Adrenal gland (tissue), 19 donors: ENCODE data around the gene PITHD1. TPM values are rescaled to one million over a fixed set of nuclear protein-coding genes. Genes with fewer than 3 reads are reported as not detected.
A peak's percentile ranks its signal among the peaks of the same experiment; 100 is the strongest.
"Not testable (repeated sequence)": the region's sequence is repeated elsewhere in the genome, so short reads cannot be mapped to it uniquely, and the experiment has no call there.

Source experiments
- DNase-seq, 7 donors: peaks; one replicate each; pipeline ENCODE4 v3.0.0-alpha.2; 2019 to 2020
- H3K27ac ChIP-seq, 5 donors: fragments of 200-600 bp; sonication (generic) in 4 of 5; 1 replicate in 3 of 5; 2 replicates in 2 of 5; pipeline versions ENCODE4 v1.5.1 to v1.8.0; 2016 to 2020; ENCODE audit warnings: mild to moderate bottlenecking in 1 of 5
- H3K27me3 ChIP-seq: fragments of 200-600 bp; 2 replicates; pipeline ENCODE4 v1.8.0; 2021
- H3K36me3 ChIP-seq, 2 donors: fragments of 200-600 bp; replicated peaks in 1 of 2; 1 replicate in 1 of 2; 2 replicates in 1 of 2; pipeline versions ENCODE4 v1.5.1 to v1.8.0; 2018 to 2022
- H3K4me1 ChIP-seq, 2 donors: fragments of 200-600 bp; replicated peaks in 1 of 2; 1 replicate in 1 of 2; 2 replicates in 1 of 2; pipeline versions ENCODE4 v1.5.1 to v1.8.0; 2018 to 2021
- H3K4me3 ChIP-seq, 4 donors: fragments of 200-600 bp; sonication (generic) in 3 of 4; one replicate each; pipeline ENCODE4 v1.5.1; 2016 to 2018
- H3K9me3 ChIP-seq, 3 donors: fragments of 200-600 bp; sonication (generic) in 1 of 3; replicated peaks in 1 of 3; 1 replicate in 2 of 3; 2 replicates in 1 of 3; pipeline versions ENCODE4 v1.5.1 to v1.8.0; 2016 to 2021
- CTCF ChIP-seq, 6 experiments: fragments of 450-650 bp in 4 of 6; fragments of 200-600 bp in 2 of 6; sonication (generic) in 1 of 6; IDR thresholded peaks; 1 replicate in 5 of 6; 2 replicates in 1 of 6; pipeline versions ENCODE4 v1.5.1 to v1.8.0; 2016 to 2021; ENCODE audit warnings: antibody characterized with exemption in 6 of 6, mild to moderate bottlenecking in 2 of 6, moderate library complexity in 1 of 6
- POLR2A ChIP-seq, 2 donors: fragments of 450-650 bp; IDR thresholded peaks; one replicate each; pipeline ENCODE4 v1.6.1; 2017; ENCODE audit warnings: antibody characterized with exemption in 2 of 2, mild to moderate bottlenecking in 2 of 2, moderate library complexity in 1 of 2
- WGBS, 4 donors: extraction: QIAGEN DNeasy Blood & Tissue Kit in 2 of 4; methylation state at CpG; one replicate each; pipeline versions ENCODE4 v1.1.5 to v1.1.7; 2013 to 2017; 5-methylcytosine and 5-hydroxymethylcytosine counted together
- intact Hi-C, 2 donors: fragments of 100-400 bp; cut with DNase I; formaldehyde crosslinking; loops; one replicate each; pipeline versions ENCODE4 v1.14.1 to v1.15.0; 2022 to 2023
- long read RNA-seq, 10 donors: library from polyadenylated mRNA in 3 of 10; unstranded in 2 of 10; stranded (forward) in 1 of 10; transcript quantifications; one replicate each; pipeline ENCODE4 v2.0.0 and lab custom pipeline, GENCODE V29; 2021 to 2026
- polyA plus RNA-seq, 3 donors: library from polyadenylated mRNA; stranded (reverse); fragments of 200-250 nt in 2 of 3; fragments of 350-450 nt in 1 of 3; fragmentation: Illumina TruSeq in 1 of 3; extraction: RNeasy Lipid Tissue Mini Kit (QIAGEN cat#74804) in 1 of 3; gene quantifications; one replicate each; pipeline ENCODE4 v1.2.3, GENCODE V29; 2013 to 2014
- total RNA-seq, 9 donors: library from RNA; depleted of rRNA in 4 of 9; stranded (reverse); fragments of >200 nt in 4 of 9; fragments of 120-200 nt in 1 of 9; fragmentation: NEBNext Ultra II Directional in 1 of 9; extraction: Animal tissue kit (Norgen Biotek cat#: 25700) in 1 of 9; gene quantifications; one replicate each; pipeline versions ENCODE4 v1.1.0 to v1.2.4, GENCODE V29; 2013 to 2023
- donor health status: healthy with polysubstance abuse.
- donor health status: Bipolar disorder and iron deficiency.
- donor health status: DM: yes; HTN: yes; CAD: no.
- donor health status: DM: no; HTN: no; CAD: no.
- donor health status: DM: no; HTN: no; CAD: no.
- donor health status: DM: yes; HTN: yes; CAD: no.

Gene PITHD1
- 10 to 100 TPM; 54.9 to 98.0 (median 64.4) TPM for total RNA-seq
- 100 to 1,000 TPM in 1 of 3 donors, 10 to 100 TPM in 2; 41.9 to 104 (median 52.4) TPM for polyA plus RNA-seq
- long read RNA-seq, donor 1, transcript PITHD1-201 (6 exons, 1,603 nt): major isoform, 16 of 16 reads
- long read RNA-seq, donor 1, partial matches to known transcripts: 0 of 16 reads
- long read RNA-seq, donor 1, other reads (novel, unspliced or antisense): 0 of 16 reads
- long read RNA-seq, donor 2, transcript PITHD1-201 (6 exons, 1,603 nt): major isoform, 9 of 9 reads
- long read RNA-seq, donor 2, partial matches to known transcripts: 0 of 9 reads
- long read RNA-seq, donor 2, other reads (novel, unspliced or antisense): 0 of 9 reads
- long read RNA-seq, donor 3, transcript PITHD1-201 (6 exons, 1,603 nt): major isoform, 10 of 41 reads
- long read RNA-seq, donor 3, partial matches to known transcripts: 31 of 41 reads
- long read RNA-seq, donor 3, other reads (novel, unspliced or antisense): 0 of 41 reads
- long read RNA-seq, donor 4, transcript PITHD1-201 (6 exons, 1,603 nt): major isoform, 29 of 33 reads
- long read RNA-seq, donor 4, partial matches to known transcripts: 1 of 33 reads
- long read RNA-seq, donor 4, other reads (novel, unspliced or antisense): 3 of 33 reads
- long read RNA-seq, donor 5, transcript PITHD1-201 (6 exons, 1,603 nt): major isoform, 78 of 103 reads
- long read RNA-seq, donor 5, partial matches to known transcripts: 3 of 103 reads
- long read RNA-seq, donor 5, other reads (novel, unspliced or antisense): 22 of 103 reads
- long read RNA-seq, donor 6, transcript PITHD1-201 (6 exons, 1,603 nt): major isoform, 27 of 29 reads
- long read RNA-seq, donor 6, partial matches to known transcripts: 0 of 29 reads
- long read RNA-seq, donor 6, other reads (novel, unspliced or antisense): 2 of 29 reads
- long read RNA-seq, donor 7, transcript PITHD1-201 (6 exons, 1,603 nt): major isoform, 7 of 7 reads
- long read RNA-seq, donor 7, partial matches to known transcripts: 0 of 7 reads
- long read RNA-seq, donor 7, other reads (novel, unspliced or antisense): 0 of 7 reads
- long read RNA-seq, donor 8, transcript PITHD1-201 (6 exons, 1,603 nt): major isoform, 22 of 22 reads
- long read RNA-seq, donor 8, partial matches to known transcripts: 0 of 22 reads
- long read RNA-seq, donor 8, other reads (novel, unspliced or antisense): 0 of 22 reads
- long read RNA-seq, donor 9, transcript PITHD1-201 (6 exons, 1,603 nt): major isoform, 21 of 107 reads
- long read RNA-seq, donor 9, partial matches to known transcripts: 86 of 107 reads
- long read RNA-seq, donor 9, other reads (novel, unspliced or antisense): 0 of 107 reads
- long read RNA-seq, donor 10, partial matches to known transcripts: 0 of 3 reads
- long read RNA-seq, donor 10, other reads (novel, unspliced or antisense): 0 of 3 reads

DNA sequence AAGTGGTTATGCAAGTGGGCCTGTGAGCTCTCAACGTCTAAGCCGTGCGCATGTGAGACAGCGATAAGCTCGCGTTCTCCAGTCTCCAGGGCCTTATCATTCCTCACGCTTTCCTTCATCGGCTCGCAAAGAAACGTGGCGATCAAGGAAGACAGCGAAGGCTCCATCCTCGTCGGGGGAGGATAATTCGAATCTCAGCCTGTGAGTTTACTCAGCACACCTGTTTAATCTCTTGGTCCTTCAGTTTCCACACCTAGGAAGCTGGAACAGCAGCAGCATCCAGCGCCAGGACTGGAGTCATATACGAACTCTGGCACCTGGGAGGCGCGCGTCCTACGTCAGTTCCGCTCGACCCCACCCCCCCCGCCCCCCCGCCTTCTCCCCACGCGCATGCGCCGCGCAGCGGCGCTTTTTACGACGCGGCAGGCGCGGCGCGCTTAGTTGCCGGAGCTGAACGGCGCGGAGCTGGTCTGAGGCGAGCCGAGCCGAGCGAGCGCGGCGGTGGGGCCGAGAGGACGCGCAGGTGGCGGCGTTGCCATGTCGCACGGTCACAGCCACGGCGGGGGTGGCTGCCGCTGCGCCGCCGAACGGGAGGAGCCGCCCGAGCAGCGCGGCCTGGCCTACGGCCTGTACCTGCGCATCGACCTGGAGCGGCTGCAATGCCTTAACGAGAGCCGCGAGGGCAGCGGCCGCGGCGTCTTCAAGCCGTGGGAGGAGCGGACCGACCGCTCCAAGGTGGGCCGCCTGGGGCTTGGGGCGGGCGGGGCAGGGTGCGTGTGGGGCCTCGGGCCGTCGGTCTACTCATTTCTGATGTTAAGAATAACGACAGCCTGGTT is at the start of gene PITHD1:
PITHD1 (plus strand) TSS at position 440 of the 836 bp plus-strand sequence; CDS start at position 538, 98 bp downstream.
- peak within 1 kb of the TSS; percentile 65 to 92 (median 74) for H3K4me3 ChIP-seq
- no peaks in the 10 kb centered on the region for H3K27me3 ChIP-seq
- intact Hi-C loops: loop anchor here in 1 of 2 donors (10.0 kb wide), 1 partner anchor 137 kb away; the partner anchor contains the start of gene CNR2
- peak within 1 kb of the TSS; percentile 36 to 95 (median 88) for H3K27ac ChIP-seq
- DNase-seq: peak; percentile 78 to 91 (median 85)
- 0 to 1% (median 1%) methylated on average over 18 to 91 of the region's 91 CpGs for WGBS, 4 donors
- H3K9me3 ChIP-seq: no peaks in the 10 kb centered on the region
- H3K36me3 ChIP-seq: peaks cover 0 to 5% of the 10 kb centered on the region in 2 donors
- H3K4me1 ChIP-seq: peaks cover 6 to 26% of the 10 kb centered on the region in 2 donors
- TF ChIP-seq POLR2A (IDR thresholded peaks at IDR 0.05): peak; percentile 38 to 90
- TF ChIP-seq CTCF (IDR thresholded peaks at IDR 0.05): no peak

DNA sequence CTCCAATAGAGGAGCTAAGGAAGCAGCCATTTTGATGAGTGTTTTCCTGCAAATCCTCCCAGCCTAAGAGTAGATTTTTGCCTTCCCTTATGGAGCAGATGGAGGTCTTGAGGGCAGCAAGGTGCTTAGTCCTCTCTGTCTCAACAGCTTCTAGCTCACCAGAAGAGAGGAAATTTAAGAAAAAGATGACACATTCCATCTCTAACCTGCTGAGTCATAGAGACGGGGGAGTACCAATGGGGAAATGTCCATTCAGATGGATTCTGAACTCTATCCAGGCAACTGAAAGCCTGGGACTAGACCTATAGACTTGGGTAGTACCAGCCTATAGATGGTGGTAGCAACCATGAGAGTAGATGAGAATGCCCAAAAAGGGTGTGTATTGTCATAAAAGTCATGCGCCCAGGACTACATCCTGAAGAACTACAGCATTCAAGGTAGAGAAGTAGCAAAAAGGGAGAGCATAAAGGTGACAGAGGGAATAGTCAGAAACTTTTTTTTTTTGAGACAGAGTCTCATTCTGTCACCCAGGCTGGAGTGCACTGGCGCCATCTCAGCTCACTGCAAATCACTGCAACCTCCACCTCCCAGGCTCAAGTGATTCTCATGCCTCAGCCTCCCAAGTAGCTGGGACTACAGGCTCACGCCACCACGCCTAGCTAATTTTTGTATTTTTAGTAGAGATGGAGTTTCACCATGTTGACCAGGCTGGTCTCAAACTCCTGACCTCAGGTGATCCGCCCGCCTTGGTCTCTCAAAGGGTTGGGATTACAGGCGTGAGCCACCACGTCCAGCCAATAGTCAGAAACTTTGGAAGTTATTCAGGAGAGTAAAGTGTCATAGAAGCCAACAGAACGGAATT is 45.6 kb upstream of the PITHD1 start:
- Histone ChIP-seq H3K27me3 (no peaks in the 10 kb centered on the region), H3K9me3 (no peaks in the 10 kb centered on the region), H3K27ac (no peak overlapping the region), H3K36me3 (no peaks in the 10 kb centered on the region), H3K4me1 (peaks cover 4 to 8% of the 10 kb centered on the region in 2 donors), H3K4me3 (no peak overlapping the region)
- no peak for DNase-seq
- 90 to 97% (median 96%) methylated on average over 10 of the region's 10 CpGs for WGBS, 4 donors
- TF ChIP-seq CTCF (IDR thresholded peaks at IDR 0.05): no peak
- TF ChIP-seq POLR2A (IDR thresholded peaks at IDR 0.05): no peak
- intact Hi-C loops: no loop called here

DNA sequence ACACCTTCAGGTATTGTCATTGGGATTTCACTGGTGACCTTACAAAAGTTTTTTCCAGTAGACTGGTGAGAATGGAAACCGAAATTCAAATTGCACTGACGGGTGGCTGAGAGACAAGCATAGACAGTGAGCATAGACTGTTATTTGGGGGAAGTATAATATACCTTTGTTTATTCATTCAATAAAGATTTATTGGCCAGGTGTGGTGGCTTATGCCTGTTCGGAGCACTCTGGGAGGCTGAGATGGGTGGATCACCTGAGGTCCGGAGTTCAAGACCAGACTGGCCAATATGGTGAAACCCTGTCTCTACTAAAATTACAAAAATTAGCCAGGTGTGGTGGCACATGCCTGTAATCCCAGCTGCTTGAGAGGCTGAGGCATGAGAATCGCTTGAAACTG is 44.9 kb upstream of the PITHD1 start:
- H3K4me3 ChIP-seq, H3K27ac ChIP-seq, H3K4me1 ChIP-seq, H3K36me3 ChIP-seq, intact Hi-C loops, H3K9me3 ChIP-seq, H3K27me3 ChIP-seq, DNase-seq: not testable (repeated sequence)
- 93 to 95% (median 94%) methylated on average over 5 of the region's 5 CpGs for WGBS, 4 donors
